GM12874 (cell line): ENCODE data around the gene ETNK2.

ENCODE experiments used
- TF ChIP-seq, protein P1 (sequence below): IDR thresholded peaks from 2 replicates; pipeline ENCODE4 v1.5.1; 2011; ENCODE audit warnings: low read depth, mild to moderate bottlenecking, control low read depth, low read length, moderate library complexity; ENCODE audit not compliant: insufficient read depth

ETNK2 gene

DNA sequence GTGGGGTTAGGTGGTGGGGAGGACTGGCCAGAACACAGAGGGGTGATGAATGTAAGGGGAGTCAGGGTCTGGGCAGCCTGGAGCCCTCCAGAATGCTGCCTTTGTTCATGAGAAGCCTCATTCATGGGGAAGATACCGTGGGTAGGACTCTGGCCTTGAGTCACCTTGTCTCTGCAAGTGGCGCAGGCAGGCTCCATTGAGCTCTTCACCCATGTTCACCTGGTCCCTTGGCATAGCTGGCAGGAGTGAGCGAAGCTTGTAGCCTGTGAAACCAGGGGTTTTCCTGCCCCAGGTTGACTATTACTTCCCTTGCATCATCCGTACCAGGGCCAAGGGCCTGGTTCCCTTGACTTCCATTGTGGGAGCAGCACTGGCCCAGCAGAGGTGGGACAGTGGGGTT is 53.2 kb downstream of the ETNK2 start:
- TF ChIP-seq, protein P1, sequence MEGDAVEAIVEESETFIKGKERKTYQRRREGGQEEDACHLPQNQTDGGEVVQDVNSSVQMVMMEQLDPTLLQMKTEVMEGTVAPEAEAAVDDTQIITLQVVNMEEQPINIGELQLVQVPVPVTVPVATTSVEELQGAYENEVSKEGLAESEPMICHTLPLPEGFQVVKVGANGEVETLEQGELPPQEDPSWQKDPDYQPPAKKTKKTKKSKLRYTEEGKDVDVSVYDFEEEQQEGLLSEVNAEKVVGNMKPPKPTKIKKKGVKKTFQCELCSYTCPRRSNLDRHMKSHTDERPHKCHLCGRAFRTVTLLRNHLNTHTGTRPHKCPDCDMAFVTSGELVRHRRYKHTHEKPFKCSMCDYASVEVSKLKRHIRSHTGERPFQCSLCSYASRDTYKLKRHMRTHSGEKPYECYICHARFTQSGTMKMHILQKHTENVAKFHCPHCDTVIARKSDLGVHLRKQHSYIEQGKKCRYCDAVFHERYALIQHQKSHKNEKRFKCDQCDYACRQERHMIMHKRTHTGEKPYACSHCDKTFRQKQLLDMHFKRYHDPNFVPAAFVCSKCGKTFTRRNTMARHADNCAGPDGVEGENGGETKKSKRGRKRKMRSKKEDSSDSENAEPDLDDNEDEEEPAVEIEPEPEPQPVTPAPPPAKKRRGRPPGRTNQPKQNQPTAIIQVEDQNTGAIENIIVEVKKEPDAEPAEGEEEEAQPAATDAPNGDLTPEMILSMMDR: no peak

DNA sequence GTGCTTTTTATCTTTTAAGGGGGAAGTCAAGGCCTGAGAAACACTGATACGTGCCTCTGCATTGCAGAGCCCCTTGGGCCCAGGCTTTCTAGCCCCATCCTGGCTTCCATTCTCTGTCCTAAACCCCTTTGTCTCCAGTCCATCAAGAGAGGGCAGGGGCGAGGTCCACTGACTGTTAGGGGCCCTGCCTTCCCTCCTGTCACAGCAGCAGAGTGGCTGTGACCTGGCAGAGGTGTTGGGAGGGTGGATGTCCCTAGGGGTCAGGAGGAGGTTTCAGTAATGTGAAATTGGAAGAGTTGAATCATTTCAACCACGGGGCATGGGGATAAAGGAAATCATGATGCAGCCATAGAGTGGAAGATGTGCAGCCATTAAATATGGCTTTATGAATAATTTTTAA is 54.9 kb downstream of the ETNK2 start:
- TF ChIP-seq, protein P1: no peak

DNA sequence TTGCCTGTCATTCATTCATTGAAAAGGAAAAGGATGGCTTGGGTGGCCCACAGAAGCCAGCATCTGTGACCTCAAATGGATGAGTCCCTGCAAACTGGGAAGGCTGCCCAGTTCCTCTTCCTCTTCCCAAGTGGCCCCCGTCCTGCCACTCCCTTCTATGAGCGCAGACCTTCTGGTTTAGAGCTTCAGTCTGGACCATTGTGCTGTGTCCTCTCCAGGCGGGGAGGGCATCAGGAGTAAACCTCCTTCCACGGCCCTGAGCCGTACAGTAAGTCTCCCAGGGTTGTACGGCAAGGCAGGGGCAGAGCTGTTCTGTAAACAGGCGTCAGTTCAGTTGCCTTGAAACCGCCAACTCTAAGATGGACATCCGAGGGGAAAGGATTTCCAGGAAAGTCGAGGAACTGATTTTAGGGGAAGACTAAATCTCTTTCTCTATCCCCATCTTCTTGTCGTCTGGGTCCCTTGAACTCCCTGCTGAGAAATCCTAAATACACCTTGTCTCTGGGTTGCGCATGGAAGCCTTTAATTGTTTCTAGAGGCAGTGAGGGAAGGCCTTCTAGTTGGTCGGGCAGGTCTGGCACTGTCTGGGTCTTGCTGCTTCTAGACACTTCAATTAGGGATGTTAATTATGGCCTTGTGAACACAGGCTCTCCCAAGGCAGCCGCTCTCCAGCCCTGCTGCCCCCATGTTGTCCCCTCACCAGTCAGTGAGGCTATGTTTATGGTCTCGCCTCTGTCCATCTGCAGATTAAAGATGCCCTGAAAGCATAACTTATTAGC is 56.8 kb downstream of the ETNK2 start:
- TF ChIP-seq, protein P1: no peak

DNA sequence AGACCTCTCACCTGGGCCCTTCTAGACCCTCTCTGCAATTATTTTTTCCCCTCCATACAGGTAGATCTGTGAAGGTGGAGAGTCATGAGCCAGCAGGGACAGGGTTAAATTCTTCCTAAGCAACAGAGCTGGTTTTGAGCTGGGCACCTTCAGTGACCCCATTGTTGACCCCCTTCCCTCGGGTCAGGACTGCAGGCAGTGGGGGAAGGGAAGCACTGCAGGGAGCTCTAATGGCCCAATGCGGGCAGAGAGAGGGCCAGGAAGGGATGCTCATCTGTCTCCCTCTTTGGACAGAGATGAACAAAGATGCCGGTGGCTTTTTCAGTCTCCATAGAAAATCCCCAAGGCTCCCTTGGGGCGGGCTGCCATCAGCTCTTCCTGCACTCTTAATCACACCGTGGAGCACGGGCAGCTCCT is 57.5 kb downstream of the ETNK2 start:
- TF ChIP-seq, protein P1: no peak

DNA sequence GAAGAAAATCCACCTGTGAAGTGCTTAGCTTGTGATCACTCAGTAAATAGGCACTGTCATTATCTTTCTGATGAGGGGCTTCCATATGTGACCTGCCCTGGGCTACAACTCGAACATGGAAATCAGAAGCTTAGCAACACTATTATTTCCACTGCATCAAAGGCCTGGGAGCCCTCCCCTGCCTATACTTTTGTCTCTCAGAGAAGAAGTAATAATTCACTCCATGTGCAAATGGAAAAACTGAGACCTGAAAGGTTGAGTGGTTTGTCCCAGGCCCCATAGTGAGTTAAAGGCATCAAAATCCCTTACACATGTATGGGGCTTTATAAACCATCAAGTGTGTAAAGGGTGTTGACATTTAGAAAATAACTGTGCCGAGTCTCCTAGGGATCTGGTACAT is 58.1 kb downstream of the ETNK2 start:
- TF ChIP-seq, protein P1: no peak

DNA sequence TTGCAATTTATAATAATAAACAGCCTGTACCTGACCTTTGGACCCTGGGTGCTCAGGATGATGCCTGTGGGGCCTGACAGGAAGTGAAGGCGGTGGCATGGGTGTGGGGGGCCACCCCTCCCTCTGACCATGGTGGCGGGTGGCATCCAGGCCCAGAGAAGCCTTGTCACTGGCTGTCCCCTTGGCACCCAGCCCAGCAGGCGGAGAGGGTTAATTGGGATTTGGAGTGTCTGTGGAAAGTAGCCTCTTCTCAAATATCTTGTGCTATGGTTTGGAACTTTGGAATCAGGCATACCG is 58.5 kb downstream of the ETNK2 start:
- TF ChIP-seq, protein P1: no peak

DNA sequence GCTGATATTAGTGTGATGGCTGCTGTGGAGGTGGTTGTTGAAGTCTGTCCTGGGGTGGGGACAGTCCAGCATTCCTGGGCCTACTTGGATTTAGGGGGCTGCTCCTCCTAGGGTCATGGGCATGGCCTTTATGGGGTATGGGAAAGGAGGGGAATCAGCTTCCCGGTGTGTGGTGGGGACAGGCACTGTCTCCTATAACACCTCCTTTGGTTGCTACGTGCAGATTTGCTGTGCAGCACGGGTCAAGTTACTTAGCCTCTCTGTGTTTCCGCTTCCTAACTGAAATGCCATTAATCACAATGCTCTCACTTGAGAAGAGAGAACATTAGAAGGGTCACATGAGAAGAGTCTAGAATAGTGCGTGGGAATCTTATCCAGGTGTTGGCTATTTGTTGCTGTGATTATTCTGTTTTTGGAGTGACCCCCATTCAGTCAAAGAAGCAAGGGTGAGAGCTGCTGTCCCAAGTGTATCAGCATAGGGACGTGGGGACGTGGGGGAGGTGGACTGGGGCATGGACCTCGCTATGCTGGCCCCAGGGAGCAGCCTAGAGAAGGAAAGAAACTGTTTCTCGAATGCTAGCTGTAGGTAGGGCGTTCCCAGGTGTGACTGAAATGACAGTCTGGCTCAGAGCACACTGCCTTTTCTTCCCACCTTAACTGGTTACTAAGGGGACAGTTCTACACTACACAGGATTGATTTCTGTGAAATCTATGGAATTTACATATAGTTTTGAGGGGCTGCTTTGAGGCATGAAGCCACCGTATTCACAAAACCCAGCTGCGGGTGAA is 59.0 kb downstream of the ETNK2 start:
- TF ChIP-seq, protein P1: no peak
